Activated naive CD4-positive, alpha-beta T cell (primary cell): ENCODE results near the gene NID1.
"Not testable (repeated sequence)": the region's sequence is repeated elsewhere in the genome, so short reads cannot be mapped to it uniquely, and the experiment has no call there.

Source experiments
- DNase-seq, 4 experiments: peaks; one replicate each; lab custom pipeline; 2025; lab: John Stamatoyannopoulos, UW

Gene NID1

GRCh38 chr1:235999259-235999925 is 65.5 kb downstream of the NID1 start:
- DNase-seq, result peak in 1 of 4 experiments; percentile 22

- DNase-seq, result peak in 1 of 4 experiments; percentile 4
These were observed 66.1 kb downstream of the NID1 start for GRCh38 chr1:235998812-235999211.

DNA sequence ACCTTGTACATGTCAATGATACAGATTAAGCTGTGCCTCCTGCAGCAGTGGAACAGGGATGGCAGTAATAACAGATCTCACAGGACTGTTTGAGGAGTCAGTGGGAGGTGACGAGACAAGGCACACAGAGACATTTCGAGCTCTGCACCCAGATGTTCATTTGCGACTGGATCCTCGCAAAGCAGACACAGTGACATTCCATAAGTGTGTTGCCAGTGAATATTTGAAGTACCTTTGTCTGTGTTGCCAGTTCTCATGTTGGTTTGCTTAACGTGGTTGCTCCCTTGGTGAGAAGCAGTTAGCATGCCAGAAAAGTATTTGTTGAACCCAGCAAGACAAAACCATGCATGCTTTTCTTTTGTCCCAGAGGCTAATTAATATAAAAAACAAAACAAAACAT is 67.0 kb downstream of the NID1 start:
- DNase-seq, result no peak

DNA sequence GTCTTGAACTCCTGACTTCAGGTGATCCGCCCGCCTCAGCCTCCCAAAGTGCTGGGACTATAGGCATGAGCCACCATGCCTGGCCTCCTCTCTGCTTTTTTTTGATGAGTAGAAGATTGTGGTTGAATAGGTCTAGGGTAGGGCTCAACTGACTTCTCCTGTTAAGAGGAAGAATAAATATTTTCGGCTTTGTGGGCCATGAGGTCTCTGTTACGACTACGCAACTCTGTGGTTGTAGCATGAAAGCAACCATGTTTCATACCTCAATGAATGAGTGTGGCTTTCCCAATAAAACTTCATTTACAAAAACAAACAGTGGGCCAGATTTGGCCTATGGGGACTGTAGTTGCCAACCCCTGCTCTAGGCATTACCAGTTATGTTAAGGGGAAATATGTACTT is 67.8 kb downstream of the NID1 start:
- no peak for DNase-seq

- no peak for DNase-seq
These were observed 68.7 kb downstream of the NID1 start for GRCh38 chr1:235996048-235996785.

DNA sequence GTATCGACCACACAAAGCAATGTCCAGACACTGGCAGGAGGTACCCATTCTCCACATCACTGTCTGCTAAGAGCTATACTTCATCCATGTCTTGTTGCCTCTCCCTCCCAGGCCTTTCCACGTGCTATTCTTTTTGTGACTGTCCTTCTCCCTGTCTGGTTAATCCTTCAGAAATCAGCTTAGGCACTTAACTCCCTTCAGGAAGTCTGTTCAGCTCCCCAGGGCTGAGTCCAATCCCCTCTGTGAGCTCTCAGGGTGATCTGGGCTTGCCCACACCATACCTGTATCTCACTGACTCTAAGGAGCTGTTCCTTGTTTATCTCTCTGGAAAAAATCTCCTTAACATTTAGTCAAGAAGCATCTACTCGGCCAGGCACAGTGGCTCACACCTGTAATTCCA is 69.4 kb downstream of the NID1 start:
- DNase-seq, result no peak

DNA sequence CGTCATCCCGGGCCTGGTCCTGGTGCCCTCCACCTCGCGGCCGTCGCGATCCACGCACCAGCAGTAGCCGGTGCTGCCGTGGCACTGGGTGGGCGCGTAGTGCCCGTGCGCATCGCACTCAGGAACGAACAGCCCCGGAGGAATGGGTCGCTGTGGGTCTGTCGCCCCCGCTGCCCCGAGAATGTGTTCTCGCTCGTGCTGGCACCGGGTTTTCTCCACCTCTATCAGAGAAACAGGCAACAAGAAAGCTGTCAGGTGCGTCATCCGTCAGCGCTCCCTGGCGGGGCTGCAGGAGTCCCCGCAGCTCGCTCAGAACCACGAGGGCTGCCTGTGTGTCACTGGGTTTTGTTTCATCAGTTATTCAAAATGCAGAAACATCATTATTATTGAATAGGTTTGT is 71.2 kb downstream of the NID1 start:
- DNase-seq, result no peak

- no peak for DNase-seq
These were observed 72.0 kb downstream of the NID1 start for GRCh38 chr1:235992868-235993267.

GRCh38 chr1:235992346-235992745 is 72.5 kb downstream of the NID1 start:
- no peak for DNase-seq

DNA sequence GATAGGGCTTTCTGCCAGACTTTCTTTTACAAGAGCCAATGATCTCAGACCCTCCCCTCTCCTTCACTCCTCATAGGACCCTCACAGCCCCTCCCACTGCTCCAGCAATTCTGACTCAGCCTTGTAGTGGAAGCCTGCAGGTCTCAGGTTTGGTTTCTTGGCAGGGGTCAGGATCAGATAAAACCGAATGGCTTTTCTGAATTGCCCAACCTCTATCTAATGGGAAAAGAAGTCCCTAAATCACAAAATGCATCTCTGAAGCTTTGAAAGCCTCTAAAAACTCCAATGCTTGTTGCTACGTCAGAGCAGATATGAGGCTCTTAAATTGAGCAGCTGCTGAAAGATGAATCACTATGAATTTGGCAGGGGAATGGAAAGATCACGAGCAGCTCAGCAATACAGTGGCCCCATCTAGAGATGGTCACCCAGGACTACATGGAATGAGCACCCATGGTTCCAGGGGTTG is 74.5 kb downstream of the NID1 start:
- no peak for DNase-seq

GRCh38 chr1:235989105-235989504 is 75.8 kb downstream of the NID1 start:
- DNase-seq, result no peak

DNA sequence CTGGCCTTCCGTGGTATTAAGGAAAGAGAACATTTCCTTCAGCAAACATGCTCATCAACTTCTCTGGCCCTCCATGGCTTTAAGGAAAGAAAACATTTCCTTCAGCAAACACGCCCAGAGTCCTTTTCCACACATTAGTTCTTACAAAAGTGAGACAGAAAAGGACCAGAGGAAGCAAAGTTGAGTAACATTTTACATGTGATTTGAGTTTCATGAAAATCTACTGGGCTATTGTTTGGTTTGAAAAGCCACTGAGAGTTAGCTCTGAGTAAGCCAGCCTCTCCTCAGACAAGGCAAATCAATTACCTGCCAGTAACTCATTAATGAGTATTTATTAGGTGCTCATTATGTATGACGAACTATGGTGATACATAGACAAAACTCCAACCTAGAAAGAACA is 78.0 kb downstream of the NID1 start:
- DNase-seq, result no peak

- DNase-seq, result no peak
These were observed 80.7 kb downstream of the NID1 start for GRCh38 chr1:235984041-235984825.

DNA sequence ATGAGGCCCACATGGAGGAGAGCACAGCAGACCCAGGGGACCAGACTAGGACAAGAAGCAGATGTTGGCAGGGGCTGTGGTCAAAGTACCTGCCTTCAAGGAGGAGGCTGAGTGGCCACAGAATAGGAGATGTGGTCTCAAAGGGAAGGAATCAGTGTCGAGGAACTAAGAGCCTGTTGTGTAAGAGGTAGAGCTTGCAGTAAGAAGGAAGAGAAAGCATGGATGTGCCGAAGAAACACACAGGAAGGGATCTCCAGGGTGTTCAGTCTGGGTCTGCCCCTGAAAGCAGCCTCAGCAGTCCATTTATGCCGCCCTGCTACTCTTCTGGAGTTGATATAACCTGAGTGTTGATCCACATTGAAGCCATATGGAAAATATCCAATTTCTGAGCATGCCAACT is 83.9 kb downstream of the NID1 start:
- no peak for DNase-seq

DNA sequence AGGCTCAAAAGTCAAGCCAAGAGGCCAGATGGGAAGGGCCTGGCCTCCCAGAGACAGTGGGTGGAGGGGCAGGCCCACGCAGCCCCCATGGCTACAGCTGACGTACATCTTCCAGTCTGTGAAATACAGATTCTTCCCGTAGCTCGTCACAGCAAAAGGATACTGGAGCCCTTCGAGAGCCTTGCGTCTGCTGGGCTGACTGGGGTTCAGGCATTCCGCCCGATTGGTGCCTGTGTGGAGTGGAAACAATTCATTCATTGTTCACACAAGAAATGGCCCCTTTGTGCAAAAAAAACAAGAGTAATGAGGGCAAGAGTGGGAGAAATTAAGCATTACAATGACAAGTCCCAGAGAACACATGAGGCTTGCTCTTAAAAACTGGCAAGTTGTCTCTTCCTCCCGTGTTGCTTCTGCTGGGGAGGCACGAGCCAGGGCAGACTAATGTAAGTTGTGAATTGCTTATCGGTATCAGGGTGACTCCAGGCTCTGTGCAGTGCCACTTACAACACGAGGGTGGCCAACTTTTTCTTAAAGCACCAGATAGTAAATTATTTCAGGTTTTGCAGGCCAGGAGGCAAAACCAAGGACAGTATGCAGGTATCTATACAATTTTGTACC is 85.1 kb downstream of the NID1 start:
- DNase-seq, result no peak

DNA sequence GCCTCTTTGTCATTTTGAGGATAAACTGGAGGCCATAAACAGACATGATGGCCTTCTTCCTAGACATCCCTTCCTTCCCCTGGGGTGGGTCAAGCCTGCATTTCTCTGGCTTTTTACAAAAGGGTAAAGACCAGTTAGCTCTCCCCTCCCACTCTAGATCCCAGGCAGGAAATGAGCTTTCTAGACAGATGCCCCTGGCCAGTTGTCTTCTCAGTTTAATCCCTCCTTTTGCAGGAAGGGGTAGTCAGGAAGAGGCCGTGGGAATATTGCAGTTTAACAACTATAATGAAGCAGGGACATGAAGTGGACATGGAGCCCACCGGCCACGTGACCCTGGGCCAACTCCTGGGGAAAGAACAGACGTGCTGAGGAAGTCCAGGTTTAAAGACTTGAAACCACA is 85.7 kb downstream of the NID1 start:
- no peak for DNase-seq

DNA sequence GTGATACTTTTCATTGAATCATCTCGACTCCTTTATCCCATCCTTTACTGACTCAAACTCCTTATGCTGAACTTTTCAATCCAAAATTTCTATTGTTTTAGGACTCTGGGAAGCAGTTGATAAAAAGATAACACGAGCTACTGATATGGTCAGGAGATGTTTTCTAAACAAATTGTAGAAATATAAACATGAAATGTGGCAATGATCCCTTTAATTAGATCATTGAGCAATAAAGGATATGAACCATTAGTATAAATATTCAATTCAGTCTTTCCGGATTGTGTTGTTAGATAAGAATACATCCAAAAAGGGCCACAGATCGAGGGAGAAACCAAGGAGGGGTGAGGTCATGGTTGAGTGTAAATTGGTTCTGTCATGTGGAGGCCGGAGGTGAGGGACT is 88.4 kb downstream of the NID1 start:
- DNase-seq, result no peak

- no peak for DNase-seq
These were observed 90.3 kb downstream of the NID1 start for GRCh38 chr1:235974616-235975015.

DNA sequence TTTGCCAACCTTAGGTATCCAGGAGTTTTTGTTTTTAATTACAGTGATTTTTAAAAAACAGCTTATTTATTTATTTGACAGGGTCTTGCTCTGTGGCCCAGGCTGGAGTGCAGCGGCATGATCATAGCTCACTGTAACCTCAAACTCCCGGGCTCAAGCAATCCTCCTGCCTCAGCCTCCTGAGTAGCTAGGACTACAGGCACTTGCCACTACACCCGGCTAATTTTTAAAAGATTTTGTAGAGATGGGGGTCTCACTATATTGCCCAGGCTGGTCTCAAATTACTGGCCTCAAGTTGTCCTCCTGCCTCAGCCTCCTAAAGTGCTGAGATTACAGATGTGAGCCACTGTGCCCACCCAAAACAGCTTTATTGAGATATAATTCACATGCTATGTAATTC is 92.2 kb downstream of the NID1 start:
- not testable (repeated sequence) for DNase-seq

GRCh38 chr1:235972311-235972689 is 92.6 kb downstream of the NID1 start:
- no peak for DNase-seq

GRCh38 chr1:235971571-235972310 is 93.1 kb downstream of the NID1 start:
- peak; percentile 57 to 81 (median 72) for DNase-seq

DNA sequence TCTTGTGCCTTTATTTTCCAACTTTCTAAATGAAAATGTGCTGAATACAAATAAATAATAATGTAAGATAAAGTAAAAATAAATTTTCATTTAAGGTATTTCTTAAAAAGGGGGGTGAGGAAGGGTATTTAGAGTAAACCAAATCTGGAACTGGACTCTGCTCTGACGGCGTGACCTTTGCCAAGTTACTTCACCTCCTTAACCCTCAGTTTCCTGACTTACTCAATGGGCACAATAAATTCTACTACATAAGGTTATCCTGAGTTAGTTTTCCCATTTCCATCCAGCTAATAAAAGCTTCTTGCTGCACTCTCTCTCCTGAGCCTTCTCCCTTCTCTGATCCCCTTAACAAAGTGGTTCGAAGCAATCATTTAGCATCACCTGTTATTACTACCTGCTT is 93.9 kb downstream of the NID1 start:
- no peak for DNase-seq
